ENCODE data around the gene PLPP4. TPM values are rescaled to one million over a fixed set of nuclear protein-coding genes. Genes with fewer than 3 reads are reported as not detected.

Gene PLPP4
- total RNA-seq, 1 donor from 2014 or later: not detected

DNA sequence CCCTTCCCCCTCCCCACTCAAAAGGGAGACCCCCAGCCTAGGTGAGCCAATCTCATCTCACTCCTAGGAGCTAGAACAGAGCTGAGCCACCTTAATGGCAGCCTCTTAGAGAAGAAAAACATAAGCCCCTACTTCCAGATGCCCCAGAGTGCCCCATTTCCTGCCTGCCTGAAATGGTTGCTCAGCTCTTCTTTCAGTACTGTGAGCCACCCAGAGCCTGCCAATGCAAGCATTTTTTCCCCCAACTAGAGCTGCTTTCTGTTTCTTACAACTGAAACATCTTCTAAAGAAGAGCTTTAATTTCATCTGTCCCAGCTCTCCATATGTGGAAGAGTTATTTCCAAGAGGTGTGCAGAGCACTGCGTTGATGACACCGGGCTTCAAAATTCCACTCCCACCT is 136.7 kb downstream of the PLPP4 start:
- Mint-ChIP-seq H3K4me1 (ENCODE audit: unreplicated experiment) (peaks cover 8% of the 10 kb centered on the region), H3K4me3 (ENCODE audit: unreplicated experiment) (no peak overlapping the region), H3K27ac (ENCODE audit: unreplicated experiment) (no peak overlapping the region), H3K36me3 (ENCODE audit: low read depth, unreplicated experiment) (no peaks in the 10 kb centered on the region), H3K27me3 (ENCODE audit: unreplicated experiment) (peaks cover 7% of the 10 kb centered on the region), H3K9me3 (ENCODE audit: unreplicated experiment) (no peaks in the 10 kb centered on the region)
- TF ChIP-seq, protein P1, sequence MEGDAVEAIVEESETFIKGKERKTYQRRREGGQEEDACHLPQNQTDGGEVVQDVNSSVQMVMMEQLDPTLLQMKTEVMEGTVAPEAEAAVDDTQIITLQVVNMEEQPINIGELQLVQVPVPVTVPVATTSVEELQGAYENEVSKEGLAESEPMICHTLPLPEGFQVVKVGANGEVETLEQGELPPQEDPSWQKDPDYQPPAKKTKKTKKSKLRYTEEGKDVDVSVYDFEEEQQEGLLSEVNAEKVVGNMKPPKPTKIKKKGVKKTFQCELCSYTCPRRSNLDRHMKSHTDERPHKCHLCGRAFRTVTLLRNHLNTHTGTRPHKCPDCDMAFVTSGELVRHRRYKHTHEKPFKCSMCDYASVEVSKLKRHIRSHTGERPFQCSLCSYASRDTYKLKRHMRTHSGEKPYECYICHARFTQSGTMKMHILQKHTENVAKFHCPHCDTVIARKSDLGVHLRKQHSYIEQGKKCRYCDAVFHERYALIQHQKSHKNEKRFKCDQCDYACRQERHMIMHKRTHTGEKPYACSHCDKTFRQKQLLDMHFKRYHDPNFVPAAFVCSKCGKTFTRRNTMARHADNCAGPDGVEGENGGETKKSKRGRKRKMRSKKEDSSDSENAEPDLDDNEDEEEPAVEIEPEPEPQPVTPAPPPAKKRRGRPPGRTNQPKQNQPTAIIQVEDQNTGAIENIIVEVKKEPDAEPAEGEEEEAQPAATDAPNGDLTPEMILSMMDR (IDR thresholded peaks at IDR 0.05; ENCODE audit: unreplicated experiment): no peak
- DNase-seq (ENCODE audit: low spot score): no peak

DNA sequence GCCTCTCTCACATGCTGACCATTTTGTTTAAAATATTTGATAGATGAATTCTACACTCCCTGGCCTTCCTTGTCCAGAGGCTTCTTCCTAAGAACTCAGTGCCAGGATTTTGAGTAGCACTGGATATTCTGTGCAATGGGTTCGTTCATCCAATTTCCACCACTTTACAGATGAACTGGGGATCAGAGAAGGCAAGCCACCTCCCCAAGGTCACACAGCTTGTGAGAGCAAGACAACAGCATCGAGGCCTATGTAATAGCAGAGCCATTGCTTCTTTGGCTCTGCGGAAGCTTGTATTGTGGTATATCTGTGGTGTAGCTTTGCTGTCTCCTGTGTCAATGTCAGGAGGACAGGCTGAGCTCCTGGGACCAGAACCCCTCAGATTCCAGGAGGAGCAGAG is 140.9 kb downstream of the PLPP4 start:
- Mint-ChIP-seq H3K4me3 (ENCODE audit: unreplicated experiment) (no peak overlapping the region), H3K9me3 (ENCODE audit: unreplicated experiment) (no peaks in the 10 kb centered on the region), H3K36me3 (ENCODE audit: low read depth, unreplicated experiment) (peaks cover 2% of the 10 kb centered on the region), H3K4me1 (ENCODE audit: unreplicated experiment) (peaks cover 8% of the 10 kb centered on the region), H3K27me3 (ENCODE audit: unreplicated experiment) (peaks cover 11% of the 10 kb centered on the region), H3K27ac (ENCODE audit: unreplicated experiment) (no peak overlapping the region)
- TF ChIP-seq, protein P1 (IDR thresholded peaks at IDR 0.05; ENCODE audit: unreplicated experiment): no peak
- no peak for DNase-seq (ENCODE audit: low spot score)

DNA sequence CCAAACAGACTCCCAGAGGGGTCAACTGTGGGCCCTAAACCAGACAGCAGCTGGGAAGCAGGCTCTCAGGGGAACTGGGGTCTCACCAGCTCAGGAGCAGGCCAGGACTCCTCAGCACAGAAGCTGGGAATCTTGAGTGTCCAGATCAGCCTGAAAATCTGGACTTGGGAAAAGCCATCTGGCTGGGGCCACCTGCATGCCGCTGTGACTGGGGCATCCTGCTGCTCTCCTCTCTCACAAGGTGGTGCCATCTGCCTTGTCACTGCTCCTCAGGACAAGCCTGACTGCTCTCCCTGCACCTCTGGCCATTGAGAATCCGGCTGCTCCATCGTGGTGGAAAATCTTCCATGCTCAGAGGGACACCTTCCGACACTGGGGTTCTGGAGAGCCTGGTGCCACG is 141.4 kb downstream of the PLPP4 start:
- Mint-ChIP-seq H3K9me3 (ENCODE audit: unreplicated experiment) (no peaks in the 10 kb centered on the region), H3K27me3 (ENCODE audit: unreplicated experiment) (peaks cover 10% of the 10 kb centered on the region)
- no peak for DNase-seq (ENCODE audit: low spot score)

DNA sequence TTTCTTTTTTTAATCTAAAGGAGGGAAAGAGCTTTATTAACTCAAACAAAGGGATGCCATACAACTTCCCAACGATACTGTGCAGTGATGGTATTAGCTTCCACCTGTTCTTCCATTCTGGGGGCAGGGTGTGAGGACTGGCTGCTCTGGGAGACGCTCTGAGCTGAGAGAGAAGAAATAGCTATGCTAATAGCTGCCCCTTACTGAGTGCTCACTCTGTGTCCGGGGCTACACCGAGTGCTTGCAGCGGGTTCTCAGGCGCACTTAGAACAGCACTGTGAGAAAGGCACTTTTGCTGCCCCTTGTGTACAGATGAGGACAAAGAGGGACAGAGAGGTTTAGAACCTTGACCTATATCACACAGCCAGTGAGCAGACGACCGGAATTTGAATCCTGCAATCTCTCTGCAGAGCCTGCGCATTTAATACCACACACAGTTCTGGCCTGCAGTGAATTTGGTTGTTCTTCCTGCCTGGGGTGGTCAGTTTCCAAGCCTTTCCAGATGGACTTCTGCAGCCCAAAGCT is 142.2 kb downstream of the PLPP4 start:
- no peak overlapping the region for H3K27ac Mint-ChIP-seq (ENCODE audit: unreplicated experiment)
- peaks cover 5% of the 10 kb centered on the region for H3K9me3 Mint-ChIP-seq (ENCODE audit: unreplicated experiment)
- peaks cover 6% of the 10 kb centered on the region for H3K27me3 Mint-ChIP-seq (ENCODE audit: unreplicated experiment)
- H3K4me1 Mint-ChIP-seq (ENCODE audit: unreplicated experiment): no peaks in the 10 kb centered on the region
- no peak for DNase-seq (ENCODE audit: low spot score)
- TF ChIP-seq, protein P1 (IDR thresholded peaks at IDR 0.05; ENCODE audit: unreplicated experiment): no peak
- no peak overlapping the region for H3K4me3 Mint-ChIP-seq (ENCODE audit: unreplicated experiment)
- peaks cover 7% of the 10 kb centered on the region for H3K36me3 Mint-ChIP-seq (ENCODE audit: low read depth, unreplicated experiment)

More for the DNA sequence above, 141.4 kb downstream of the PLPP4 start:
- TF ChIP-seq, protein P1 (IDR thresholded peaks at IDR 0.05; ENCODE audit: unreplicated experiment): no peak
- Mint-ChIP-seq H3K36me3 (ENCODE audit: low read depth, unreplicated experiment) (peaks cover 7% of the 10 kb centered on the region), H3K4me1 (ENCODE audit: unreplicated experiment) (peaks cover 7% of the 10 kb centered on the region), H3K4me3 (ENCODE audit: unreplicated experiment) (no peak overlapping the region), H3K27ac (ENCODE audit: unreplicated experiment) (no peak overlapping the region)

DNA sequence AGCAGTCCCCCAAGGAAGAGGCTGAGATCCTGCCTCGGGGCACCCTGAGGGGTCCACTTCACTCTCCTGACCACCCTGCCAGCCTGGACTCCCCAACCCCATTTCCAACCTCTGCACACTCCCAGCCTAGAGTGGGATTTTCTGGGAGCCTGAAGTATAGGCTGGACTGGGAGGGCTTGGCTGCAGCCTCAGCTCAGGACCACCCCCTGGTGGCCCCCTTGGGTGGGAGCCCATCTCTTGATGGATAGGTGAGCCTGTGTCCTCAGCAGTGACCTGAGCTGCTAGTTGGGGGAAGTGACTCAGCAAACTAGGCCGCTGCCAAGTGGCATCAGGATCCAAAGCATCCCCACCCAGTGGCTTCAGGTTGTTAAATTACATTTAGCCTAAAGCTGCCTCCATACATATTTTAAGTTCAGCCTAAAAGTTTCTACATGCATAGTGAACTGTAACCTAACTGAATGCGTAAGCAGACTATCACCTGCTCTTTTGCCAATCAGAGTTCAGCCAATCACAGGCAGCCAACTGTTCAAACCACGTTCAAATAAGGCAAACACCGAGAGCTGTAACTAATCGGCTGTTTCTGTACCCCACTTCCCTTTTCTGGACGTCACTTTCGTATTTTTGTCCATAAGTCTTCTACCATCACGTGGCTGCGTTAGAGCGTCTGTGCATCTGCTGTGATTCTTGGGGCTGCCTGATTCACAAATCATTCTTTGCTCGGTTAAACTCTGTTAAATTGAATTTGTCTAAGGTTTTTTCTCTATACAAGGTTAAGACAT is 144.0 kb downstream of the PLPP4 start:
- peaks cover 8% of the 10 kb centered on the region for H3K27me3 Mint-ChIP-seq (ENCODE audit: unreplicated experiment)
- TF ChIP-seq, protein P1 (IDR thresholded peaks at IDR 0.05; ENCODE audit: unreplicated experiment): peak; percentile 58
- H3K9me3 Mint-ChIP-seq (ENCODE audit: unreplicated experiment): peaks cover 5% of the 10 kb centered on the region
- no peak overlapping the region for H3K27ac Mint-ChIP-seq (ENCODE audit: unreplicated experiment)
- DNase-seq (ENCODE audit: low spot score): peak; percentile 46
- no peak overlapping the region for H3K4me3 Mint-ChIP-seq (ENCODE audit: unreplicated experiment)
- H3K4me1 Mint-ChIP-seq (ENCODE audit: unreplicated experiment): no peaks in the 10 kb centered on the region
- H3K36me3 Mint-ChIP-seq (ENCODE audit: low read depth, unreplicated experiment): peaks cover 7% of the 10 kb centered on the region
